LNCaP clone FGC (cell line): ENCODE measurements around the gene CNNM1.

ENCODE experiments used
- DNase-seq: peaks from one replicate; pipeline ENCODE4 v3.0.0-alpha.2; 2011; ENCODE audit warnings: low read depth
- H3K4me3 ChIP-seq: 2 replicates; pipeline ENCODE4 v1.5.1; 2011; ENCODE audit warnings: mild to moderate bottlenecking, low read depth, low read length, control low read depth
- CTCF ChIP-seq: IDR thresholded peaks from 2 replicates; pipeline ENCODE4 v1.5.1; 2012; ENCODE audit warnings: mild to moderate bottlenecking; ENCODE audit not compliant: control insufficient read depth, insufficient read depth; ENCODE audit errors: extremely low read depth

The CNNM1 gene

GRCh38 chr10:99331207-99331803 lies 2.1 kb downstream of the CNNM1 start:
- H3K4me3 ChIP-seq = no peak overlapping the region
- no peak for DNase-seq
- TF ChIP-seq CTCF = no peak

DNA sequence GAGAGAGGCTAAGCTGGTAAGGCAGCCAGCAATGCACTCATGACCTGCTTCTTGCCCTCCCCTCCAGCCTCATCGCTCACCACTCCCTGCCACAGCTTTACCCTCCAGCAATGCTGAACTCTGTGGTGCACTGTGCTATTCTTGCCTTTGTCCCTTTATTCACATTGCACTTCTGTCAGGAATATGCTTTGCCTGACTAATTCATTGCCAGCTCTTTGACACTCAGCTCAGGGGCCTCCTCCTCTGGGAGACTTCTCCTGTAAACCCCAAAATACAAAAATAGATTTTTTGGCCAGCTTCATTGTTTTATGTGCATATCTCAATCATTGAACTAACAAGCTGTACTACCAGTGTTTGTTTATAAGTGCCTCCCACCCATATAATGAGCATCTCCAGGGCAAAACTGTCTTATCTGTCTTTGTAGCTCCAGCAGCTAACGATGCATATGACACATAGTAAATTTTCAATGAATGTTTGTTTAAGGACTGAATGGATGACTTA lies 8.2 kb downstream of the CNNM1 start:
- no peak overlapping the region for H3K4me3 ChIP-seq
- no peak for DNase-seq
- no peak for TF ChIP-seq CTCF

DNA sequence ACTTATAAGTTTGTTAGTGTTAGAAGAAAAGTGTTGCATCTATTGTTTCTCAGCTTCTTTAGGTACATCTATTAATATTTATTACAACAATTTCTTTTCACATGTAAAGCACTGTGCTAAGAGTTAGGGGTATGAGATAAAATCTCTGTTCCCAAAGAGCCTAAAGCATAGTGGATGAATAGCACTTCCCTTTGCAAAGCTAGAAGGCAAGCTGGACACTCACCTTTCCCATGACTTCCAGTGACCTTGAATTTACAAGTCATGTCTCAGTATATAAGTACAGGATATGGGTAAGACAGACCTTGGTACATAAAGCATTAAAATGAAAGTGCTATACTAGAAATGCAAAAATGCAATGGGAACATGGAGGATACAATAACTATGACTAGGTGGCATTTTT lies 8.7 kb downstream of the CNNM1 start:
- H3K4me3 ChIP-seq = no peak overlapping the region
- no peak for TF ChIP-seq CTCF
- no peak for DNase-seq

GRCh38 chr10:99339077-99339476 lies 9.9 kb downstream of the CNNM1 start:
- no peak overlapping the region for H3K4me3 ChIP-seq
- TF ChIP-seq CTCF = no peak
- peak; percentile 84 for DNase-seq

- DNase-seq = no peak
- no peak for TF ChIP-seq CTCF
- no peak overlapping the region for H3K4me3 ChIP-seq
Measured at GRCh38 chr10:99339563-99340047, 10.4 kb downstream of the CNNM1 start.

DNA sequence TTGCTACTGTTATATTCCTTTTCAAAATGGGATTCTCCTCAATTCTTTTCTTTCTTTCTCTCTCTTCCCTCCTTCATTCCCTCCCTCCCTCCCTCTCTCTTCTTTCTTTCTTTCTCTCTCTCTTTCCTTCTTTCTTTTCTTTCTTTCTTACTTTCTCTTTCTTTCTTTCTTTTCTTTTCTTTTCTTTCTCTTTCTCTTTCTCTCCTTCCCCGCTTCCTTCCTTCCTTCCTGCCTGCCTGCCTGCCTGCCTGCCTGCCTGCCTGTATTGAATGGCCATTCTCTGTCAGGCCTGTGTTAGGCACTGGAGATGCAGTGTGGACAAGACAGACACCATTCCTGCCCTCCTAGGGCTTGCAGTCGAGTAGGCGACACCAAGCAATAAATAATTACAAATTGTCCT lies 11.5 kb downstream of the CNNM1 start:
- DNase-seq = no peak
- no peak for TF ChIP-seq CTCF

DNA sequence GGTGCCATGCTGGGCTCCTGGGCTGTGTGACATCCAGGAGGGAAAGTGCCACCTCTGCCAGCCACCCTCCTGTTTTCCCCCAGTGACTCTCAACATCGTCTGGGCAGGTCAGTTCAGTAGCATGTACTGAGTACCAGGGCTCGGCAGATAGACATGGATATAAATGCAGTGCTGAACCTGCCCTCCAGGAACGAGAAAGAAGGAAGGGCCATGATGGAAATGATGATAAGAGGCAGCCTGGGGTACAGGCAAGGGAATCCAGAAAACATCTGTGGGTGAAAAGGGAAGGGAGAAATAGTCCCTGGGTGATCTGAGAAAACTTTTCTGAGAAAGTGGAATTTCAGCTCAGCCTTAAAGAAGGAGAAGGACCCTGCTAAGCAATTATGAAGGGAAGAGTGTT lies 12.1 kb downstream of the CNNM1 start:
- no peak overlapping the region for H3K4me3 ChIP-seq
- no peak for DNase-seq
- no peak for TF ChIP-seq CTCF

More for the DNA sequence above, 11.5 kb downstream of the CNNM1 start:
- H3K4me3 ChIP-seq = no peak overlapping the region
